ENCODE data around the gene MYOF.
"Not testable (repeated sequence)": the region's sequence is repeated elsewhere in the genome, so short reads cannot be mapped to it uniquely, and the experiment has no call there.

The MYOF gene

GRCh38 chr10:93452143-93452542 lies 30.0 kb downstream of the MYOF start:
- DNase-seq, result peak in 1 of 5 experiments; percentile 83

GRCh38 chr10:93451244-93451947 lies 30.7 kb downstream of the MYOF start:
- DNase-seq, result no peak

- no peak for DNase-seq
Measured at GRCh38 chr10:93447970-93448369, 34.2 kb downstream of the MYOF start.

GRCh38 chr10:93447019-93447418 lies 35.1 kb downstream of the MYOF start:
- no peak for DNase-seq

GRCh38 chr10:93445978-93446720 lies 36.0 kb downstream of the MYOF start:
- no peak for DNase-seq

- DNase-seq, result no peak
Measured at GRCh38 chr10:93445097-93445960, 36.8 kb downstream of the MYOF start.

GRCh38 chr10:93443481-93443880 lies 38.7 kb downstream of the MYOF start:
- no peak for DNase-seq

GRCh38 chr10:93442721-93443120 lies 39.4 kb downstream of the MYOF start:
- not testable (repeated sequence) for DNase-seq

GRCh38 chr10:93440591-93441091 lies 41.5 kb downstream of the MYOF start:
- no peak for DNase-seq

GRCh38 chr10:93438613-93439253 lies 43.4 kb downstream of the MYOF start:
- DNase-seq, result no peak

- DNase-seq, result no peak
Measured at GRCh38 chr10:93437946-93438612, 44.1 kb downstream of the MYOF start.

- DNase-seq, result no peak
Measured at GRCh38 chr10:93437086-93437945, 44.8 kb downstream of the MYOF start.

GRCh38 chr10:93436591-93437085 lies 45.5 kb downstream of the MYOF start:
- no peak for DNase-seq

GRCh38 chr10:93435621-93436397 lies 46.3 kb downstream of the MYOF start:
- DNase-seq, result no peak

GRCh38 chr10:93434991-93435491 lies 47.1 kb downstream of the MYOF start:
- no peak for DNase-seq

GRCh38 chr10:93431361-93431760 lies 50.8 kb downstream of the MYOF start:
- DNase-seq, result no peak

- DNase-seq, result no peak
Measured at GRCh38 chr10:93425861-93426260, 56.3 kb downstream of the MYOF start.

- no peak for DNase-seq
Measured at GRCh38 chr10:93422118-93422517, 60.0 kb downstream of the MYOF start.

GRCh38 chr10:93420944-93421825 lies 60.9 kb downstream of the MYOF start:
- DNase-seq, result no peak

Data from T-helper 2 cell (primary cell).